ENCODE measurements around the gene RBMS3. TPM values are rescaled to one million over a fixed set of nuclear protein-coding genes. Genes with fewer than 3 reads are reported as not detected.

The RBMS3 gene
- total RNA-seq, 1 donor from 2014 or later = 70.0 TPM

- no peak for DNase-seq (ENCODE audit: extremely low spot score in 2 of 2)
- Histone ChIP-seq H3K27me3 (no peaks in the 10 kb centered on the region), H3K4me1 (no peaks in the 10 kb centered on the region), H3K27ac (no peak overlapping the region), H3K9me3 (no peaks in the 10 kb centered on the region), H3K4me3 (no peak overlapping the region), H3K36me3 (no peaks in the 10 kb centered on the region)
- intact Hi-C loops (cut with DNase I) = no loop called here
- no peak for TF ChIP-seq POLR2AphosphoS5 (IDR thresholded peaks at IDR 0.05; ENCODE audit: insufficient read depth in 1 of 2, low read depth in 1 of 2)
Observed at GRCh38 chr3:29597376-29598008, 316.6 kb downstream of the RBMS3 start.

- intact Hi-C loops (cut with DNase I) = no loop called here
- no peak for DNase-seq (ENCODE audit: extremely low spot score in 2 of 2)
- TF ChIP-seq CTCF (IDR thresholded peaks at IDR 0.05) (no peak), POLR2A (IDR thresholded peaks at IDR 0.05) (no peak), POLR2AphosphoS5 (IDR thresholded peaks at IDR 0.05; ENCODE audit: insufficient read depth in 1 of 2, low read depth in 1 of 2) (no peak)
Observed at GRCh38 chr3:29601861-29602585, 321.2 kb downstream of the RBMS3 start.

GRCh38 chr3:29605845-29606244 is 325.0 kb downstream of the RBMS3 start:
- no peaks in the 10 kb centered on the region for H3K36me3 ChIP-seq
- no peaks in the 10 kb centered on the region for H3K27me3 ChIP-seq
- H3K4me3 ChIP-seq = no peak overlapping the region
- no peaks in the 10 kb centered on the region for H3K4me1 ChIP-seq
- no peak for DNase-seq (ENCODE audit: extremely low spot score in 2 of 2)
- TF ChIP-seq CTCF (IDR thresholded peaks at IDR 0.05) = no peak
- no peak for TF ChIP-seq POLR2A (IDR thresholded peaks at IDR 0.05)
- TF ChIP-seq POLR2AphosphoS5 (IDR thresholded peaks at IDR 0.05; ENCODE audit: insufficient read depth in 1 of 2, low read depth in 1 of 2) = no peak
- H3K27ac ChIP-seq = no peak overlapping the region
- no peaks in the 10 kb centered on the region for H3K9me3 ChIP-seq
- intact Hi-C loops (cut with DNase I) = no loop called here

More at GRCh38 chr3:29601861-29602585, 321.2 kb downstream of the RBMS3 start:
- no peaks in the 10 kb centered on the region for H3K27me3 ChIP-seq
- no peaks in the 10 kb centered on the region for H3K9me3 ChIP-seq
- no peak overlapping the region for H3K4me3 ChIP-seq
- H3K4me1 ChIP-seq = no peaks in the 10 kb centered on the region
- no peaks in the 10 kb centered on the region for H3K36me3 ChIP-seq
- no peak overlapping the region for H3K27ac ChIP-seq

GRCh38 chr3:29606416-29606815 is 325.5 kb downstream of the RBMS3 start:
- Histone ChIP-seq H3K36me3 (no peaks in the 10 kb centered on the region), H3K4me3 (no peak overlapping the region), H3K27me3 (no peaks in the 10 kb centered on the region), H3K4me1 (no peaks in the 10 kb centered on the region), H3K9me3 (no peaks in the 10 kb centered on the region), H3K27ac (no peak overlapping the region)
- TF ChIP-seq POLR2A (IDR thresholded peaks at IDR 0.05) = no peak
- TF ChIP-seq POLR2AphosphoS5 (IDR thresholded peaks at IDR 0.05; ENCODE audit: insufficient read depth in 1 of 2, low read depth in 1 of 2) = no peak
- TF ChIP-seq CTCF (IDR thresholded peaks at IDR 0.05) = no peak
- DNase-seq (ENCODE audit: extremely low spot score in 2 of 2) = no peak
- intact Hi-C loops (cut with DNase I) = no loop called here

GRCh38 chr3:29608414-29609327 is 327.8 kb downstream of the RBMS3 start:
- no peaks in the 10 kb centered on the region for H3K36me3 ChIP-seq
- H3K4me1 ChIP-seq = no peaks in the 10 kb centered on the region
- H3K27ac ChIP-seq = no peak overlapping the region
- TF ChIP-seq POLR2A (IDR thresholded peaks at IDR 0.05) (no peak), CTCF (IDR thresholded peaks at IDR 0.05) (no peak), POLR2AphosphoS5 (IDR thresholded peaks at IDR 0.05; ENCODE audit: insufficient read depth in 1 of 2, low read depth in 1 of 2) (no peak)
- H3K9me3 ChIP-seq = no peaks in the 10 kb centered on the region
- no peak overlapping the region for H3K4me3 ChIP-seq
- no peaks in the 10 kb centered on the region for H3K27me3 ChIP-seq
- no peak for DNase-seq (ENCODE audit: extremely low spot score in 2 of 2)
- intact Hi-C loops (cut with DNase I) = no loop called here

Data from vagina (tissue), 2 donors.